Urinary bladder (tissue), 4 donors: ENCODE data around the gene RCAN2. TPM values are rescaled to one million over a fixed set of nuclear protein-coding genes. Genes with fewer than 3 reads are reported as not detected.

Experiments used
- DNase-seq: peaks from one replicate; pipeline ENCODE4 v3.0.0-alpha.2; 2015; ENCODE audit errors: extremely low spot score
- H3K27ac ChIP-seq: one replicate; pipeline ENCODE4 v1.5.1; 2013; ENCODE audit warnings: low read depth, mild to moderate bottlenecking, moderate library complexity
- H3K36me3 ChIP-seq: one replicate; pipeline ENCODE4 v1.6.1; 2013; ENCODE audit warnings: mild to moderate bottlenecking, moderate library complexity; ENCODE audit not compliant: insufficient read depth
- H3K4me1 ChIP-seq: one replicate; pipeline ENCODE4 v1.6.1; 2013; ENCODE audit warnings: mild to moderate bottlenecking, moderate library complexity; ENCODE audit not compliant: insufficient read depth
- H3K4me3 ChIP-seq: one replicate; pipeline ENCODE4 v1.5.1; 2013; ENCODE audit warnings: low read depth, low read length
- WGBS: extraction: QIAGEN DNeasy Blood & Tissue Kit; methylation state at CpG from one replicate; pipeline ENCODE4 v1.1.7; 2013; 5-methylcytosine and 5-hydroxymethylcytosine counted together
- polyA plus RNA-seq: library from polyadenylated mRNA; stranded (reverse); fragments of 200-250 nt; gene quantifications from one replicate; pipeline ENCODE4 v1.2.3, GENCODE V29; 2013
- total RNA-seq: library from RNA; depleted of rRNA; stranded (reverse); fragments of >200 nt; gene quantifications from one replicate; pipeline ENCODE4 v1.2.3, GENCODE V29; 2014
- donor health status: healthy with polysubstance abuse.
- donor health status: healthy.

RCAN2 gene
- total and polyA plus RNA-seq, 2 donors = 23.7 to 60.2 TPM

- Histone ChIP-seq H3K4me3 (no peak overlapping the region), H3K27ac (no peak overlapping the region), H3K4me1 (peaks cover 3% of the 10 kb centered on the region), H3K36me3 (no peaks in the 10 kb centered on the region)
- 88% methylated on average over 3 of the region's 3 CpGs for WGBS
- DNase-seq = no peak
Measured at GRCh38 chr6:46472243-46472642, 19.0 kb downstream of the RCAN2 start.

- H3K4me3 ChIP-seq = no peak overlapping the region
- no peak overlapping the region for H3K27ac ChIP-seq
- no peak for DNase-seq
- WGBS = 43% methylated on average over 2 of the region's 2 CpGs
- H3K4me1 ChIP-seq = no peaks in the 10 kb centered on the region
- no peaks in the 10 kb centered on the region for H3K36me3 ChIP-seq
Measured at GRCh38 chr6:46469021-46469420, 22.2 kb downstream of the RCAN2 start.

- no peak overlapping the region for H3K27ac ChIP-seq
- no peak overlapping the region for H3K4me3 ChIP-seq
- 61% methylated on average over 9 of the region's 9 CpGs for WGBS
- H3K36me3 ChIP-seq = no peaks in the 10 kb centered on the region
- H3K4me1 ChIP-seq = no peaks in the 10 kb centered on the region
- peak; percentile 23 for DNase-seq
Measured at GRCh38 chr6:46468403-46469010, 22.7 kb downstream of the RCAN2 start.

GRCh38 chr6:46466570-46466969 lies 24.7 kb downstream of the RCAN2 start:
- no peak for DNase-seq
- Histone ChIP-seq H3K36me3 (no peaks in the 10 kb centered on the region), H3K4me1 (no peaks in the 10 kb centered on the region), H3K4me3 (no peak overlapping the region), H3K27ac (no peak overlapping the region)
- 81% methylated on average over 4 of the region's 4 CpGs for WGBS

- Histone ChIP-seq H3K4me3 (no peak overlapping the region), H3K36me3 (no peaks in the 10 kb centered on the region), H3K4me1 (no peaks in the 10 kb centered on the region), H3K27ac (no peak overlapping the region)
- 59% methylated on average over 4 of the region's 4 CpGs for WGBS
- DNase-seq = no peak
Measured at GRCh38 chr6:46465294-46466165, 25.7 kb downstream of the RCAN2 start.

- H3K27ac ChIP-seq = no peak overlapping the region
- H3K4me1 ChIP-seq = no peaks in the 10 kb centered on the region
- no peak overlapping the region for H3K4me3 ChIP-seq
- WGBS = 91% methylated on average over 2 of the region's 2 CpGs
- no peaks in the 10 kb centered on the region for H3K36me3 ChIP-seq
- no peak for DNase-seq
Measured at GRCh38 chr6:46456297-46456696, 35.0 kb downstream of the RCAN2 start.

- Histone ChIP-seq H3K27ac (no peak overlapping the region), H3K4me1 (no peaks in the 10 kb centered on the region)
Measured at GRCh38 chr6:46454691-46455090, 36.6 kb downstream of the RCAN2 start.

GRCh38 chr6:46453741-46454316 lies 37.4 kb downstream of the RCAN2 start:
- WGBS = 47% methylated on average over 3 of the region's 3 CpGs
- DNase-seq = peak; percentile 14
- Histone ChIP-seq H3K4me3 (no peak overlapping the region), H3K27ac (no peak overlapping the region), H3K36me3 (no peaks in the 10 kb centered on the region), H3K4me1 (no peaks in the 10 kb centered on the region)

More at GRCh38 chr6:46454691-46455090, 36.6 kb downstream of the RCAN2 start:
- WGBS = 95% methylated on average over 1 of the region's 1 CpG
- Histone ChIP-seq H3K36me3 (no peaks in the 10 kb centered on the region), H3K4me3 (no peak overlapping the region)
- no peak for DNase-seq

- Histone ChIP-seq H3K27ac (no peak overlapping the region), H3K4me1 (no peaks in the 10 kb centered on the region)
- peak; percentile 15 for DNase-seq
Measured at GRCh38 chr6:46453216-46453615, 38.0 kb downstream of the RCAN2 start.

GRCh38 chr6:46452312-46452917 lies 38.8 kb downstream of the RCAN2 start:
- WGBS = 93% methylated on average over 3 of the region's 3 CpGs
- DNase-seq = no peak
- H3K36me3 ChIP-seq = no peaks in the 10 kb centered on the region
- H3K27ac ChIP-seq = no peak overlapping the region
- H3K4me3 ChIP-seq = no peak overlapping the region
- H3K4me1 ChIP-seq = no peaks in the 10 kb centered on the region

More at GRCh38 chr6:46453216-46453615, 38.0 kb downstream of the RCAN2 start:
- H3K36me3 ChIP-seq = no peaks in the 10 kb centered on the region
- WGBS = 20% methylated on average over 4 of the region's 4 CpGs
- H3K4me3 ChIP-seq = no peak overlapping the region

- WGBS = 27% methylated on average over 4 of the region's 4 CpGs
- Histone ChIP-seq H3K4me3 (no peak overlapping the region), H3K36me3 (no peaks in the 10 kb centered on the region), H3K27ac (no peak overlapping the region), H3K4me1 (no peaks in the 10 kb centered on the region)
- no peak for DNase-seq
Measured at GRCh38 chr6:46451343-46451742, 39.9 kb downstream of the RCAN2 start.

GRCh38 chr6:46444772-46445454 lies 46.3 kb downstream of the RCAN2 start:
- Histone ChIP-seq H3K27ac (no peak overlapping the region), H3K4me1 (no peaks in the 10 kb centered on the region), H3K4me3 (no peak overlapping the region), H3K36me3 (no peaks in the 10 kb centered on the region)
- DNase-seq = no peak
- 95% methylated on average over 3 of the region's 3 CpGs for WGBS

GRCh38 chr6:46443623-46444022 lies 47.6 kb downstream of the RCAN2 start:
- DNase-seq = no peak
- H3K4me1 ChIP-seq = no peaks in the 10 kb centered on the region
- WGBS = 66% methylated on average over 3 of the region's 3 CpGs
- no peak overlapping the region for H3K27ac ChIP-seq
- no peaks in the 10 kb centered on the region for H3K36me3 ChIP-seq
- no peak overlapping the region for H3K4me3 ChIP-seq
